ENCODE data around the gene LIPC. TPM values are rescaled to one million over a fixed set of nuclear protein-coding genes. Genes with fewer than 3 reads are reported as not detected.

Gene LIPC
- total RNA-seq, 1 experiment from 2014 or later: not detected

- ChIA-PET POLR2A (interaction anchor here (0.7 kb wide), 1 partner anchor 344 kb away, joined by 3 read pairs; no protein-coding TSS in a partner anchor), CTCF (no interaction called here)
- no peaks in the 10 kb centered on the region for H3K9me3 Mint-ChIP-seq (ENCODE audit: unreplicated experiment)
- H3K36me3 Mint-ChIP-seq (ENCODE audit: insufficient read depth, unreplicated experiment): no peaks in the 10 kb centered on the region
- H3K4me3 Mint-ChIP-seq (ENCODE audit: unreplicated experiment): no peak overlapping the region
- H3K27me3 Mint-ChIP-seq (ENCODE audit: insufficient read depth, unreplicated experiment): peaks cover 27% of the 10 kb centered on the region
- BruUV-seq (replicated peaks): no TSS peak
- no peak overlapping the region for H3K27ac Mint-ChIP-seq (ENCODE audit: low read depth, unreplicated experiment)
- DNase-seq (ENCODE audit: unreplicated experiment): no peak
- no peaks in the 10 kb centered on the region for H3K4me1 Mint-ChIP-seq (ENCODE audit: insufficient read depth, unreplicated experiment)
- intact Hi-C loops (cut with micrococcal nuclease): no loop called here
- TF ChIP-seq, protein P1, sequence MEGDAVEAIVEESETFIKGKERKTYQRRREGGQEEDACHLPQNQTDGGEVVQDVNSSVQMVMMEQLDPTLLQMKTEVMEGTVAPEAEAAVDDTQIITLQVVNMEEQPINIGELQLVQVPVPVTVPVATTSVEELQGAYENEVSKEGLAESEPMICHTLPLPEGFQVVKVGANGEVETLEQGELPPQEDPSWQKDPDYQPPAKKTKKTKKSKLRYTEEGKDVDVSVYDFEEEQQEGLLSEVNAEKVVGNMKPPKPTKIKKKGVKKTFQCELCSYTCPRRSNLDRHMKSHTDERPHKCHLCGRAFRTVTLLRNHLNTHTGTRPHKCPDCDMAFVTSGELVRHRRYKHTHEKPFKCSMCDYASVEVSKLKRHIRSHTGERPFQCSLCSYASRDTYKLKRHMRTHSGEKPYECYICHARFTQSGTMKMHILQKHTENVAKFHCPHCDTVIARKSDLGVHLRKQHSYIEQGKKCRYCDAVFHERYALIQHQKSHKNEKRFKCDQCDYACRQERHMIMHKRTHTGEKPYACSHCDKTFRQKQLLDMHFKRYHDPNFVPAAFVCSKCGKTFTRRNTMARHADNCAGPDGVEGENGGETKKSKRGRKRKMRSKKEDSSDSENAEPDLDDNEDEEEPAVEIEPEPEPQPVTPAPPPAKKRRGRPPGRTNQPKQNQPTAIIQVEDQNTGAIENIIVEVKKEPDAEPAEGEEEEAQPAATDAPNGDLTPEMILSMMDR (IDR thresholded peaks at IDR 0.05; ENCODE audit: unreplicated experiment): no peak
Measured at GRCh38 chr15:58539548-58539947, 107.8 kb downstream of the LIPC start.

DNA sequence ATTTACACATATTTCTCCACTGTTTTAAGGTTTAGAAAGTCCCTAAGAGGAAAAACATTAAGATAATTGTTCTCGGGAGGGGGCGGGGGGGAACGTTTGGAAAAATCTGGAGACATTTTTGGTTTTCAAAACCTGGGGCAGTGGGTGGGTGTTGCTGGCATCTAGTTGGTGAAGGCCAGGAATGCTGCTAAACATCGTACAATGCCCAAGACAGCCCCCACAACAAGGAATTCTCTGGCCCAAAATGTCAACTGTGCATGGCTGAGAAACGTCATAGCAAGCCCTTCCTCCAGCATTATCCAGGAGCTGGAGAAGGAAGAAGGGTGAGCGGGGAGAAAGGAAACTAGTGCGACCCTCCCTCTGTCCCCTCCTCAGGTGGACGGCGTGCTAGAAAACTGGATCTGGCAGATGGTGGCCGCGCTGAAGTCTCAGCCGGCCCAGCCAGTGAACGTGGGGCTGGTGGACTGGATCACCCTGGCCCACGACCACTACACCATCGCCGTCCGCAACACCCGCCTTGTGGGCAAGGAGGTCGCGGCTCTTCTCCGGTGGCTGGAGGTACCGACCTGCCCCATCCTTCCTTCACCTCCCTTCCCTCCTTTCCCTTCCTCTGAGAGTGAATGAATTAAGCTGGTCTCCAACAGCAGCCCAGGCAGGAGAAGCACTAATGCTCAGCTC is 109.8 kb downstream of the LIPC start:
- POLR2A ChIA-PET: no interaction called here
- peaks cover 3% of the 10 kb centered on the region for H3K4me1 Mint-ChIP-seq (ENCODE audit: insufficient read depth, unreplicated experiment)
- DNase-seq (ENCODE audit: unreplicated experiment): no peak
- no peaks in the 10 kb centered on the region for H3K9me3 Mint-ChIP-seq (ENCODE audit: unreplicated experiment)
- intact Hi-C loops (cut with micrococcal nuclease): no loop called here
- TF ChIP-seq, protein P1 (IDR thresholded peaks at IDR 0.05; ENCODE audit: unreplicated experiment): no peak
- no peak overlapping the region for H3K4me3 Mint-ChIP-seq (ENCODE audit: unreplicated experiment)
- no peaks in the 10 kb centered on the region for H3K36me3 Mint-ChIP-seq (ENCODE audit: insufficient read depth, unreplicated experiment)
- peaks cover 12% of the 10 kb centered on the region for H3K27me3 Mint-ChIP-seq (ENCODE audit: insufficient read depth, unreplicated experiment)
- CTCF ChIA-PET: interaction anchor here (0.6 to 0.8 kb wide), 2 partner anchors 14 to 35 kb away, joined by 3 to 4 read pairs; no protein-coding TSS in a partner anchor
- BruUV-seq (replicated peaks): no TSS peak
- H3K27ac Mint-ChIP-seq (ENCODE audit: low read depth, unreplicated experiment): no peak overlapping the region

- Mint-ChIP-seq H3K9me3 (ENCODE audit: unreplicated experiment) (no peaks in the 10 kb centered on the region), H3K36me3 (ENCODE audit: insufficient read depth, unreplicated experiment) (no peaks in the 10 kb centered on the region), H3K27ac (ENCODE audit: low read depth, unreplicated experiment) (no peak overlapping the region), H3K27me3 (ENCODE audit: insufficient read depth, unreplicated experiment) (peaks cover 12% of the 10 kb centered on the region), H3K4me1 (ENCODE audit: insufficient read depth, unreplicated experiment) (peaks cover 19% of the 10 kb centered on the region), H3K4me3 (ENCODE audit: unreplicated experiment) (no peak overlapping the region)
- BruUV-seq (replicated peaks): no TSS peak
- CTCF ChIA-PET: interaction anchor here (0.7 kb wide), 1 partner anchor 1073 kb away, joined by 3 read pairs; no protein-coding TSS in a partner anchor
- TF ChIP-seq, protein P1 (IDR thresholded peaks at IDR 0.05; ENCODE audit: unreplicated experiment): no peak
- no peak for DNase-seq (ENCODE audit: unreplicated experiment)
- intact Hi-C loops (cut with micrococcal nuclease): no loop called here
- POLR2A ChIA-PET: no interaction called here
Measured at GRCh38 chr15:58543664-58544335, 112.0 kb downstream of the LIPC start.

DNA sequence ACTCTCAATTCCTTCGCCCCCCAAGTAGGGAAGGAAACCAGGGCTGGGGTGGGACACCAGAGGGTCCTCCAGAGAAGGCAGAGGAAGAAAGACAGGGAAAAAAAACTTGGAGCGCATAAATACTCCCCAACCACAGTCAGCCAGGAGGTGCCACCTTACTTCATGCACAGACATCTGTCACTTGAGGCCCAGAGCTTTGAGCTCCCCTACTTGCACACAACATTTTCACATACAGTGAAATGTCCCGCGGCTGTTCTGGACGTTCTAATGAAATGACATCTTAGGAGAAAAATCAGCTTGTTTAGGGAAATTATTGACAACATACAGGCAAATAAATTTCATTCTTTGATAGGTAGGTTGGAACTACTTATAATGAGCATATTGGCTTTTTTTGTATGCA is 113.0 kb downstream of the LIPC start:
- no peaks in the 10 kb centered on the region for H3K36me3 Mint-ChIP-seq (ENCODE audit: insufficient read depth, unreplicated experiment)
- DNase-seq (ENCODE audit: unreplicated experiment): no peak
- no peak overlapping the region for H3K27ac Mint-ChIP-seq (ENCODE audit: low read depth, unreplicated experiment)
- CTCF ChIA-PET: no interaction called here
- H3K9me3 Mint-ChIP-seq (ENCODE audit: unreplicated experiment): no peaks in the 10 kb centered on the region
- H3K4me3 Mint-ChIP-seq (ENCODE audit: unreplicated experiment): no peak overlapping the region
- TF ChIP-seq, protein P1 (IDR thresholded peaks at IDR 0.05; ENCODE audit: unreplicated experiment): no peak
- no TSS peak for BruUV-seq (replicated peaks)
- POLR2A ChIA-PET: interaction anchor here (0.7 kb wide), 1 partner anchor 71 kb away, joined by 3 read pairs; no protein-coding TSS in a partner anchor
- intact Hi-C loops (cut with micrococcal nuclease): no loop called here
- peaks cover 5% of the 10 kb centered on the region for H3K27me3 Mint-ChIP-seq (ENCODE audit: insufficient read depth, unreplicated experiment)
- peaks cover 19% of the 10 kb centered on the region for H3K4me1 Mint-ChIP-seq (ENCODE audit: insufficient read depth, unreplicated experiment)

All from MCF 10A (cell line).